ENCODE measurements around the gene ZSCAN9.
A peak's percentile ranks its signal among the peaks of the same experiment; 100 is the strongest.

ZSCAN9 gene

GRCh38 chr6:28269492-28269891 is 44.4 kb downstream of the ZSCAN9 start:
- TF ChIP-seq CTCF (IDR thresholded peaks at IDR 0.05; ENCODE audit: extremely low read depth, missing control alignments) = no peak
- no peak for DNase-seq (ENCODE audit: low spot score)

GRCh38 chr6:28274888-28275287 is 49.8 kb downstream of the ZSCAN9 start:
- TF ChIP-seq CTCF (IDR thresholded peaks at IDR 0.05; ENCODE audit: extremely low read depth, missing control alignments) = no peak
- DNase-seq (ENCODE audit: low spot score) = no peak

- DNase-seq (ENCODE audit: low spot score) = no peak
- no peak for TF ChIP-seq CTCF (IDR thresholded peaks at IDR 0.05; ENCODE audit: extremely low read depth, missing control alignments)
Measured at GRCh38 chr6:28277746-28278145, 52.7 kb downstream of the ZSCAN9 start.

- no peak for DNase-seq (ENCODE audit: low spot score)
- TF ChIP-seq CTCF (IDR thresholded peaks at IDR 0.05; ENCODE audit: extremely low read depth, missing control alignments) = no peak
Measured at GRCh38 chr6:28280595-28281287, 55.7 kb downstream of the ZSCAN9 start.

GRCh38 chr6:28281288-28282064 is 56.4 kb downstream of the ZSCAN9 start, which contains the start of gene PGBD1:
Gene PGBD1 (plus strand): TSS chr6:28281572. CDS start chr6:28283814, 2,242 bp downstream.
- TF ChIP-seq CTCF (IDR thresholded peaks at IDR 0.05; ENCODE audit: extremely low read depth, missing control alignments) = no peak
- peak; percentile 70 for DNase-seq (ENCODE audit: low spot score)

GRCh38 chr6:28282926-28283325 is 57.9 kb downstream of the ZSCAN9 start:
- TF ChIP-seq CTCF (IDR thresholded peaks at IDR 0.05; ENCODE audit: extremely low read depth, missing control alignments) = no peak
- no peak for DNase-seq (ENCODE audit: low spot score)
